ENCODE data around the gene PATE1.
"Not testable (repeated sequence)": the region's sequence is repeated elsewhere in the genome, so short reads cannot be mapped to it uniquely, and the experiment has no call there.

The PATE1 gene, protein sequence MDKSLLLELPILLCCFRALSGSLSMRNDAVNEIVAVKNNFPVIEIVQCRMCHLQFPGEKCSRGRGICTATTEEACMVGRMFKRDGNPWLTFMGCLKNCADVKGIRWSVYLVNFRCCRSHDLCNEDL

DNA sequence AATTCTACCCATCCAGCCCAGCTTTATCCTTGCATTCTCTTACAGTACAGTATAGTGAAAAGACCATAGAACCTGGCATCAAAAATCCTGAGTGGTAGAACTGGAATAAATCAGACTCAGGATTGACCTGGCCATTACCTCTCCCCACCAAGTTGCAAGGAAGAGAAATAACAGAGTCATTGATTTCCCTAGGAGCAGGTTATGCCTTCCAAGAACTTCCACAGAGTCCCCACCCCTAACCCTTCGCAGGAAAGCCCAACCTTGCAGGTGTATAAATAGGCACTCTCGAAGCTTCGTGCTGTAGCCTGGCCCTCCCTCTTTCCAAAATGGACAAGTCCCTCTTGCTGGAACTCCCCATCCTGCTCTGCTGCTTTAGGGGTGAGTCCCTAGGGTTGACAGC, at the start of gene PATE1:
Gene PATE1, plus strand, starts transcription at position 301 of the 400 bp plus-strand sequence. Its CDS starts 26 bp downstream, at position 327.
- no peak for ATAC-seq
- peaks cover 17% of the 10 kb centered on the region for H3K27me3 Mint-ChIP-seq
- H3K4me1 Mint-ChIP-seq: no peaks in the 10 kb centered on the region
- H3K4me3 Mint-ChIP-seq: no peak within 1 kb of the TSS
- H3K36me3 Mint-ChIP-seq: no peaks in the 10 kb centered on the region
- no peaks in the 10 kb centered on the region for H3K9me3 Mint-ChIP-seq
- no peak within 1 kb of the TSS for H3K27ac Mint-ChIP-seq

DNA sequence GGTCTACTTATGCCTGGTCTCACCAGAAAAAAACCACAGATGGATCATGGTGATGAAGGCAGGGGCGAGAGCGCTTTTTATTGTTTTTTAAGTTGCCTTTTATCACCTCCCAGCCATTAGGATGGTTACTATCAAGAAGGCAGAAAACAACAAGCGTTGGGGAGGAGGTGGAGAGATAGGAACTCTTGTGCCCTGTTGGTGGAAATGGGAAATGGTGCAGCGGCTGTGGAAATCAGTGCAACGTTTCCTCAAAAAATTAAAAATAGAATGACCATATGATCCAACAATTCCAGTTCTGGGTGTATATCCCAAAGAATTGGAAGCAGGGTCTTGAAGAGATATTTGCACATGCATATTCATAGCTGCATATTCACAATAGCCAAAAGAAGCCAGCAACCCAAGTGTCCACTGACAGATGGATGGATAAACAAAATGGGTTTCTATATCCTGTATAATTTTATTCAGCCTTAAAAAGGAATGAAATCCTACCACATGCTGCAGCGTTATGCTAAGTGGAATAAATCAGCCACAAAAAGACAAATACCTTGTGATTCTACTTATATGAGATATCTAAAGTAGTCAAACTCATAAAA, 45.0 kb upstream of the PATE1 start:
- peaks cover 21% of the 10 kb centered on the region for H3K27me3 Mint-ChIP-seq
- no peaks in the 10 kb centered on the region for H3K36me3 Mint-ChIP-seq
- no peaks in the 10 kb centered on the region for H3K4me1 Mint-ChIP-seq
- H3K4me3 Mint-ChIP-seq: no peak overlapping the region
- H3K9me3 Mint-ChIP-seq: no peaks in the 10 kb centered on the region
- no peak overlapping the region for H3K27ac Mint-ChIP-seq
- ATAC-seq: no peak

DNA sequence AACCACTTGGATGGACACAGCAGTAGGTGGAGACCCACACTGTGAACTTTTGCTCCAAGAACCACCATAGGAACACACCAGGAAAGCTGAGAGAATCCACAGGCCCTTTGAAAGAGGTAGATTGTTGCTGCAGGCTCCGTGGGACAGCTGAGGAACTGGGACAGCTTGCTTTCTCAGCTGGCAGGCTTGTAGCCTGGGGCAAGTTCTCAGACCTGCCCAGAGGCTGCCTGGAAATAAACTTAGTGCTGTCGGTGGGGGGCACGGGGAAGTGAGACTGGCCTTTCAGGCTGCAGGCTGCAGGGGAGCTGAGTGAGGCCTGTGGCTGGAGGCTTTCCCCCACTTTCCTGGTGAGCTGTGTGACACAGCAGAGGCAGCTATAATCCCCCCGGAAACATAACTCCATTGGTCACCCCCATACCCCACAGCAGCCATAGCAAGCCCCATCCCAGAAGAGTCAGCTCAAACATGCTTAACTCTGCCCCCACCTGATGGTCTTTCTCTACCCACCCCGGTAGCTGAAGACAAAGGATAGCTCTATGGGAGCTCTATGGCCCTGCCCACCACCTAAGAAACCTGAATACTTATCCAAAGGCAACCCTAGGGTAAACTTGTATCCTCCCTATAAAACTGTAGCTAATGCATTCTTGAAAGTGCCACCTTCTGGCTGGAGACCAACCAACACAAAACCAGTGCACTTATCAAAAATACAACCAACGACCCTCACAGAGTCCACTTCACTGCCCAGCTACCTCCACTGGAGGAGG, 44.0 kb upstream of the PATE1 start:
- Mint-ChIP-seq H3K27ac (no peak overlapping the region), H3K36me3 (no peaks in the 10 kb centered on the region), H3K4me3 (no peak overlapping the region), H3K4me1 (no peaks in the 10 kb centered on the region), H3K9me3 (no peaks in the 10 kb centered on the region), H3K27me3 (peaks cover 21% of the 10 kb centered on the region)
- peak; percentile 47 for ATAC-seq

DNA sequence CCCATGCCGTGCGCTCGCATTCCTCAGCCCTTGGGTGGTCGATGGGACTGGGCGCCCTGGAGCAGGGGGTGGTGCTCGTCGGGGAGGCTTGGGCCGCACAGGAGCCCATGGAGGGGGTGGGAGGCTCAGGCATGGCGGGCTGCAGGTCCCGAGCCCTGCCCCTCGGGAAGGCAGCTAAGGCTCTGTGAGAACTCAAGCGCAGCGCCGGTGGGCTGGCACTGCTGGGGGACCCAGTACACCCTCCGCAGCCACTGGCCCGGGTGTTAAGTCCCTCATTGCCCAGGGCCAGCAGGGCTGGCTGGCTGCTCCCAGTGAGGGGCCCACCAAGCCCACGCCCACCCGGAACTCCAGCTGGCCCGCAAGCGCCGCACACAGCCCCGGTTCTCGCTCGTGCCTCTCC, 41.4 kb upstream of the PATE1 start:
- H3K9me3 Mint-ChIP-seq, H3K4me3 Mint-ChIP-seq, H3K36me3 Mint-ChIP-seq, H3K27me3 Mint-ChIP-seq, ATAC-seq, H3K4me1 Mint-ChIP-seq, H3K27ac Mint-ChIP-seq: not testable (repeated sequence)

DNA sequence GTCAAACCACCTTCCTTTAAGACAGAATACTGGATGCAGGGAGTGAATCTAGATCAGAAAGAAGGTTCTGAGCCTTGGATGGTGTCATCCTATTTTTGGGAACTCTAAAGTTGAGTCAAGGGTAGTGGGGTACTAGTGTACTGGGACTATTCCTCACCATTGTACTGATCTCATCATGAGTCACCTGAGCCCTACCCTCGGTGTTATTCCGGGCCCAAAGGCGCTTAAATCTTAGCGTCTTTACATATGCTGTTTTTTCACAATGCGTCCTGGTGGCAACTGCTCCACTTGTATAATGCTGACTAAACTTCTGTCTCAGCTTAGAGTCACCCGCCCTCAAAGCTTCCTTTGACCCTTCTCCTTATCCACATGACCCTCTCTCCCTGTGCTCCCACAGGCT, 25.3 kb upstream of the PATE1 start:
- no peaks in the 10 kb centered on the region for H3K4me1 Mint-ChIP-seq
- H3K36me3 Mint-ChIP-seq: no peaks in the 10 kb centered on the region
- no peak overlapping the region for H3K4me3 Mint-ChIP-seq
- H3K27ac Mint-ChIP-seq: no peak overlapping the region
- ATAC-seq: no peak
- peaks cover 23% of the 10 kb centered on the region for H3K27me3 Mint-ChIP-seq
- H3K9me3 Mint-ChIP-seq: peaks cover 3% of the 10 kb centered on the region

DNA sequence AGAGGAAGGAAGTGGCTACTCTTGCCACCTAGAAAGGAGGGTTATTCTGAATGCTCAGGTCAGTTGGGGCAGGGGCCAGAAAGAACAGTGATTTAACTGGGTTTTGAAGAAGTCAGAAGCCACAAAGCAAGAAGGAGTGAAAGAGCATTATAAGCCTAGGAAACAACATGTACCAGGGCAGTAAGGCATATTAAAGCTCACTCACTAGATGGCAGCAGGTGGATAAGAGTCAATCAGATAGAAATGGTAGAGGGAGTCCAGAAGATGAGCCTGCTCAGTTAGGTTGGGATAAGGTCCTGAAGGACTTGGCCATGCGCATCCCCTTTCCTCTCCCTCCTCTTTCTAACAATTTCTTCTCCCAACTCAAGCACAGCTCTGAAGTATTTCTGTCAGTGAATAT, 22.0 kb upstream of the PATE1 start:
- peak; percentile 44 for ATAC-seq
- Mint-ChIP-seq H3K4me3 (no peak overlapping the region), H3K27me3 (peaks cover 26% of the 10 kb centered on the region), H3K9me3 (peaks cover 3% of the 10 kb centered on the region), H3K36me3 (no peaks in the 10 kb centered on the region), H3K4me1 (no peaks in the 10 kb centered on the region), H3K27ac (no peak overlapping the region)

DNA sequence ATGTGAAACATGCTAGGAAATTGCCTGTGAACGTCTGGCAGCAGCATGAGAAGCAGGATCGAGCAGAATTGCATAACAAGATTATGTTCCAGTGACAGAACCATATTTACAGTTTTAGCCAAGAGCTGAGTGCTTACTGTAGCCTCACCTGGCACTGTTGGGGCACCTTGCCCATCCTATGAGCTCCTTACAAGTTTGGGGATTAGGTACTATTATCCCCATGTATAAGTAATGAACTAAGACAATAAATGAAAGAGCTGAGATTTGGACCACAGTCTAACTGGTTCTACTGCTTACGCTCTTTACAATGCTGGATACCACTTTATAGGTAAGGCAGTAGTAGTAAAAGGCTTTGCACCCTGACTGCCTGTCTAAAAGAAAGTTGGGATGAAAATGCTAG, 17.1 kb upstream of the PATE1 start:
- no peak for ATAC-seq
- H3K36me3 Mint-ChIP-seq: no peaks in the 10 kb centered on the region
- H3K27ac Mint-ChIP-seq: no peak overlapping the region
- no peak overlapping the region for H3K4me3 Mint-ChIP-seq
- H3K27me3 Mint-ChIP-seq: peaks cover 12% of the 10 kb centered on the region
- no peaks in the 10 kb centered on the region for H3K9me3 Mint-ChIP-seq
- H3K4me1 Mint-ChIP-seq: no peaks in the 10 kb centered on the region

DNA sequence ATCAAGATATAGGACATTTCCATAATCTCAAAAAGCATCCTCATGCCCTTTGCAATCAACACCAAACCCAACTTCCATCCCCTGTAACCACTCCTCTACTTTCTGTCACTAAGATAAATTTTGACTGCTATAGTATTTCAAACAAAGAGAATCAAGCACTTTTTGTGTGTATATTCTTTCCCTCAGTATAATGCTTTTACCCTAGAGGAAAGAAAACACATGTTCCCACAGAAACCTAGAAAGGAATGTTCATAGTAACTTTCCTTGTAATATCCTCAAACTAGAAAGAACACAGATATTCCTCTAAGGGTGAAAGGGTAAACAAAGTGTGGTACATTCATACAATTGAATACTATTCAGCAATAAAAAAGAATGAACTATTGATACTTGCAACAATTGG, 5.5 kb upstream of the PATE1 start:
- Mint-ChIP-seq H3K27ac (no peak overlapping the region), H3K9me3 (peaks cover 5% of the 10 kb centered on the region), H3K27me3 (peaks cover 19% of the 10 kb centered on the region), H3K4me3 (no peak overlapping the region), H3K4me1 (no peaks in the 10 kb centered on the region), H3K36me3 (no peaks in the 10 kb centered on the region)
- no peak for ATAC-seq

DNA sequence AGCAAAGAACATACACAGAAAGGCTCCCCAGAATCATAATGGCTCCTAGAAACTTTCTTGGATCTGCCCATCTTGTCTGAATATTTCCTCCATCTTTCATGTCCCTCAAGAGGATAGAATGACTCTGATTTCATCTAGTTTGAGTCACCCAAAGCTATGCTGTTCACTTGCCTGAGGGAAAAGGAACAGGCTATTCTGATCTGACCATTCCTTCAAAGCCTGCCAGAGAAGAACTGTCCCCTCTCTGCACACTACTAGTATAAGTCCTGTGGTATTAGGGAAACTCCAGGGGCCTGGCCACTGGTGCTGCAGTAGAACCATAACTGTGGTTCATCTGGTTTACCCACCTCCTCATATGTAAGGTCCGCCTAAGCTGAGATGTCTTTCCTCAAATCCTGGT, 2.4 kb upstream of the PATE1 start:
- no peaks in the 10 kb centered on the region for H3K36me3 Mint-ChIP-seq
- no peak for ATAC-seq
- H3K27ac Mint-ChIP-seq: no peak overlapping the region
- H3K4me1 Mint-ChIP-seq: no peaks in the 10 kb centered on the region
- H3K27me3 Mint-ChIP-seq: peaks cover 9% of the 10 kb centered on the region
- H3K4me3 Mint-ChIP-seq: no peak overlapping the region
- no peaks in the 10 kb centered on the region for H3K9me3 Mint-ChIP-seq

DNA sequence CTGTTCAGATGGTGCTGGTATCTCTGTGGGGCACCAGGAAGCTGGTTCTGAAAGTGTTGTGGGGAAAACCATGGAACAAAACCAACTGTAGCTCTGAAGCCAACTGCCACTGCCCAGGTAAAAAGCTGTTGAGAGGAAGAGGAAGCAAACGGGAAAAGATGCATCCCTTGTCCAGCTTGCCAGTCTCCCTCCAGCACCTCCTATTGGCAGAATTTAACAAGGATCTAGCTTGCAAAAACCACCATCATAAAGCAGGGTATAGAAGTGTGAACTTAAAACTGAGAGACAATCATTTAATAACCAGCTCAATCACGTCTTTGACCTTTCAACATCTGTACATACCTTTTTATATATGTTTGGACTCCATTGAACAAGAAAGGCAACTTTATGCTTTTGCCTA, 4.5 kb downstream of the PATE1 start:
- Mint-ChIP-seq H3K27me3 (peaks cover 24% of the 10 kb centered on the region), H3K4me3 (no peak overlapping the region), H3K27ac (no peak overlapping the region), H3K4me1 (no peaks in the 10 kb centered on the region), H3K36me3 (no peaks in the 10 kb centered on the region), H3K9me3 (no peaks in the 10 kb centered on the region)
- no peak for ATAC-seq

DNA sequence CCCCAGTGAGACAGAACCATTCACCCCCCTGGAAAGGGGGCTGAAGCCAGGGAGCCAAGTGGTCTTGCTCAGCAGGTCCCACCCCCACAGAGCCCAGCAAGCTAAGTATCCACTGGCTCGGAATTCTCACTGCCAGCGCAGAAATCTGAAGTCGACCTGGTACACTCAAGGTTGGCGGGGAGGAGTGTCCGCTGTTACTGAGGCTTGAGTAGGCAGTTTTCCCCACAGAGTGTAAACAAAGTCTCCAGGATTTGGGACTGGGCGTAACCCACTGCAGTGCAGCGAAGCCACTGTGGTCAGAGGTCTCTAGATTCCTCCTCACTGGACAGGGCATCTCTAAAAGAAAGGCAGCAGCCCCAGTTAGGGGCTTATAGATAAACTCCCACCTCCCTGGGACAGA, 10.0 kb downstream of the PATE1 start:
- H3K9me3 Mint-ChIP-seq: peaks cover 19% of the 10 kb centered on the region
- H3K27me3 Mint-ChIP-seq: peaks cover 16% of the 10 kb centered on the region
- H3K36me3 Mint-ChIP-seq: no peaks in the 10 kb centered on the region
- H3K4me1 Mint-ChIP-seq: no peaks in the 10 kb centered on the region
- no peak overlapping the region for H3K4me3 Mint-ChIP-seq
- ATAC-seq: no peak
- no peak overlapping the region for H3K27ac Mint-ChIP-seq

DNA sequence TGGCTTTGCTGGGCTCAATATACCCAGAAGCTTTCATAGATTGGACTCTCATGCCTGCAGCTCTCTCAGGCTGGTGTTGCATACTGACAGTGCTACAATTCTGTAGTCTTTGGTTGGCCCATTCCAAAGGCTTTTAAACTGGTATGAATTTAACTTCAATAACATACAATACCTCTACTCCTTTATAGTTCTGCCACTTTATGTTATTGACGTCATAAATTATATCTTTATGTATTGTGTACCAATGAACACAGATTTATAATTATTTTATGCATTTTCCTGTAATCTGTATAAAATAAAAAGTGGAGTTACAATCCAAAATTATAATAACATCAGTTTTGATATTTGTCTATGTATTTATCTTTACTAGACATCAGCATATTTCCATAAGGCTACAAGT, 16.4 kb downstream of the PATE1 start:
- Mint-ChIP-seq H3K27ac (no peak overlapping the region), H3K4me3 (no peak overlapping the region), H3K27me3 (peaks cover 6% of the 10 kb centered on the region), H3K9me3 (peaks cover 14% of the 10 kb centered on the region), H3K36me3 (no peaks in the 10 kb centered on the region), H3K4me1 (no peaks in the 10 kb centered on the region)
- no peak for ATAC-seq

DNA sequence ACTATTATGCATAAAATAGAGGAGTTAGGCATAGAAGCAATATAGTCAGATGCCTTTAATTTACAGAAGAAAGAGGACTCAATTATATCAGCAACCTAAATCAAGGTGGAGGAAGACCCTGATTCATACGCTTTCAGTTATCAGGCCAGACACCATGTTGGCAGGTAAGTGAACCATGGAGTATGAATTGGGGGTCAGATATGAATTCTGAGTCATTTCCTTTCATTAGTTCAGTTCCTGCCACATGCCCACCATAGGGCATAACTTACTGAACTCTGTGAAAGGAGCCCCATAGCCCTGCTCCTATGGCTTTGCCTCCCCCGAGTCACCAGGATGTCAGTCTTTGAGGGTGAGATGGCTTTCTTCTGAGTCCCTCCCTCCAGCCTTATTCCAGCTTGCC, 17.4 kb downstream of the PATE1 start:
- H3K36me3 Mint-ChIP-seq: no peaks in the 10 kb centered on the region
- no peaks in the 10 kb centered on the region for H3K4me1 Mint-ChIP-seq

DNA sequence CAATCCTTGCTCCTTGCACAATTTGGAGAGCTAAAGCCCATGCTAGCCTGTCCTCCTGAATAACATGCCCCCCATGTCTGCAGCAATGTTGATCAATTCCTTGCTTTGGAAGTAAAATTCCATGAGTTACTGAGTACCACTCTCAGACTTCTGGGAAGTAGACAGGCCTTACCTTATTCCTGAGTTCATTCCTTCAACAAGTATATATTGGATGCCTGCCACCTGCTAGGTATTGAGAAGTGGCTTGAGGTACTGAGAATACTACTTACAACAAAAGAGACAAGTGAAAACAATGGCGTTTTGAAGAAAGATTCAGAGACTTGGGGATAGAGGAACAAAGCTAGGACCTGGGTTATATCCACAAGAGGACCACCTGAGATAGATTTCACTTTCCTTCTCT, 20.2 kb downstream of the PATE1 start:
- Mint-ChIP-seq H3K4me3 (no peak overlapping the region), H3K27ac (no peak overlapping the region), H3K4me1 (no peaks in the 10 kb centered on the region), H3K27me3 (peaks cover 22% of the 10 kb centered on the region), H3K36me3 (no peaks in the 10 kb centered on the region), H3K9me3 (no peaks in the 10 kb centered on the region)
- no peak for ATAC-seq

More for the DNA sequence above, 17.4 kb downstream of the PATE1 start:
- no peak for ATAC-seq
- no peak overlapping the region for H3K4me3 Mint-ChIP-seq
- H3K27me3 Mint-ChIP-seq: peaks cover 14% of the 10 kb centered on the region
- H3K9me3 Mint-ChIP-seq: peaks cover 9% of the 10 kb centered on the region
- H3K27ac Mint-ChIP-seq: no peak overlapping the region

DNA sequence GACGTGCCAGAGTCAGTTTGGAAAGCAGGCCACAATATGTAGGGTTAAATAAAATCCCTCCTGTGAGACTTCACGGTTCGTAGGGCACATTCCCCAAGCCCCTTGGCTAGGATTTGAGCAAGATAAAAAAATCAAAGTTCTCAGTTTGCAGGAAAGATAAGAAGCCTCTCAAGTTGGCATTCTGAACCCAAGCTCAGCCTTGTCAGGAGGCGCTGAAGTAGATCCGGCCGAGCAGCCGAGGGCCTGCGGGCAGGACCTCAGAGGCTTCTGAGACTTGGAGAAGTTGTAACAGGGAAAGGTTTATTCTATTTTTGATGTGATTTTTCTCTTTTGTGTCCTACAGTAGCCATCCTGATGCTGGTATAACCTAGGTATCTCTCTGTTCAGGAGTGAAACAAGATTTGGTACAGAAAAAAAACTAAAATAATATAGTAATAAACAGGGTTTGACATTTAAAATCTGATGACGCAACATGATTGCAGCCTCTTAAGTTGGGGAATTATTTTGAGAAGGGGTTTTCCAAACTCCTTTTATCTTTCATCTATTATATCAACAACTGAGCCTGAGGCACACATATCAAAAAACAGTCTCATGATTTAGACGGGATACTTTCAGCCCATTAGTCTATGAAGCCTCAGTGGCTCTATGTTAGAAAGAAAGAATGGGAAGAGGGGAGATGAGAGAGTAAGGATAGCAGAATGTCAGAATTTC, 22.4 kb downstream of the PATE1 start:
- no peak overlapping the region for H3K4me3 Mint-ChIP-seq
- H3K4me1 Mint-ChIP-seq: no peaks in the 10 kb centered on the region
- no peaks in the 10 kb centered on the region for H3K36me3 Mint-ChIP-seq
- no peak for ATAC-seq
- H3K27ac Mint-ChIP-seq: no peak overlapping the region
- H3K9me3 Mint-ChIP-seq: no peaks in the 10 kb centered on the region
- H3K27me3 Mint-ChIP-seq: peaks cover 22% of the 10 kb centered on the region

DNA sequence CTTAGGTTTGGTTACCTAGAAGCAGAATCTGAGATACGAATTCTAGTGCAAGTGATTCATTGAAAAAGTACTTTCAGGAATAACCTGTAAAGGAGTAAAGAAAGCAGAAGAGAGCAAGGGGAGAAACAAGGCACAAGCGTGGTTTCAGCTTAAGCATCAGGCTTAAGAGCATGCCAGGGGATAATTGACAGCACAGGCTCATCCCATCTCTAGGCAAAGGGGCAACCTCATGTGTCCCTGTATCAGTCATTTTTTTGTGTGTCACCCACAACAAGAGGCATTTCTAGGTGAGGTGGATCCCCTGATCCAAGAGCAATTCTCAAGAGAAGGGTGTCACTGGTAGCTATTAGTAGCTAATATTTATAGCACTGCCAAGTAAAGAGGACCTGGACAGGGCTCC, 24.5 kb downstream of the PATE1 start:
- Mint-ChIP-seq H3K27me3 (peaks cover 22% of the 10 kb centered on the region), H3K9me3 (no peaks in the 10 kb centered on the region), H3K4me3 (no peak overlapping the region), H3K36me3 (no peaks in the 10 kb centered on the region), H3K27ac (no peak overlapping the region), H3K4me1 (no peaks in the 10 kb centered on the region)
- no peak for ATAC-seq
